Suppressor macrophage treated with lipopolysaccharide for 1 hour (primary cell): Measurements from ENCODE around the gene IL17RA.
"Not testable (repeated sequence)": the region's sequence is repeated elsewhere in the genome, so short reads cannot be mapped to it uniquely, and the experiment has no call there.

Source experiments
- DNase-seq, 3 donors: peaks; one replicate each; pipeline ENCODE4 v3.0.0-alpha.2; 2020 to 2022

Gene IL17RA, protein sequence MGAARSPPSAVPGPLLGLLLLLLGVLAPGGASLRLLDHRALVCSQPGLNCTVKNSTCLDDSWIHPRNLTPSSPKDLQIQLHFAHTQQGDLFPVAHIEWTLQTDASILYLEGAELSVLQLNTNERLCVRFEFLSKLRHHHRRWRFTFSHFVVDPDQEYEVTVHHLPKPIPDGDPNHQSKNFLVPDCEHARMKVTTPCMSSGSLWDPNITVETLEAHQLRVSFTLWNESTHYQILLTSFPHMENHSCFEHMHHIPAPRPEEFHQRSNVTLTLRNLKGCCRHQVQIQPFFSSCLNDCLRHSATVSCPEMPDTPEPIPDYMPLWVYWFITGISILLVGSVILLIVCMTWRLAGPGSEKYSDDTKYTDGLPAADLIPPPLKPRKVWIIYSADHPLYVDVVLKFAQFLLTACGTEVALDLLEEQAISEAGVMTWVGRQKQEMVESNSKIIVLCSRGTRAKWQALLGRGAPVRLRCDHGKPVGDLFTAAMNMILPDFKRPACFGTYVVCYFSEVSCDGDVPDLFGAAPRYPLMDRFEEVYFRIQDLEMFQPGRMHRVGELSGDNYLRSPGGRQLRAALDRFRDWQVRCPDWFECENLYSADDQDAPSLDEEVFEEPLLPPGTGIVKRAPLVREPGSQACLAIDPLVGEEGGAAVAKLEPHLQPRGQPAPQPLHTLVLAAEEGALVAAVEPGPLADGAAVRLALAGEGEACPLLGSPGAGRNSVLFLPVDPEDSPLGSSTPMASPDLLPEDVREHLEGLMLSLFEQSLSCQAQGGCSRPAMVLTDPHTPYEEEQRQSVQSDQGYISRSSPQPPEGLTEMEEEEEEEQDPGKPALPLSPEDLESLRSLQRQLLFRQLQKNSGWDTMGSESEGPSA

DNA sequence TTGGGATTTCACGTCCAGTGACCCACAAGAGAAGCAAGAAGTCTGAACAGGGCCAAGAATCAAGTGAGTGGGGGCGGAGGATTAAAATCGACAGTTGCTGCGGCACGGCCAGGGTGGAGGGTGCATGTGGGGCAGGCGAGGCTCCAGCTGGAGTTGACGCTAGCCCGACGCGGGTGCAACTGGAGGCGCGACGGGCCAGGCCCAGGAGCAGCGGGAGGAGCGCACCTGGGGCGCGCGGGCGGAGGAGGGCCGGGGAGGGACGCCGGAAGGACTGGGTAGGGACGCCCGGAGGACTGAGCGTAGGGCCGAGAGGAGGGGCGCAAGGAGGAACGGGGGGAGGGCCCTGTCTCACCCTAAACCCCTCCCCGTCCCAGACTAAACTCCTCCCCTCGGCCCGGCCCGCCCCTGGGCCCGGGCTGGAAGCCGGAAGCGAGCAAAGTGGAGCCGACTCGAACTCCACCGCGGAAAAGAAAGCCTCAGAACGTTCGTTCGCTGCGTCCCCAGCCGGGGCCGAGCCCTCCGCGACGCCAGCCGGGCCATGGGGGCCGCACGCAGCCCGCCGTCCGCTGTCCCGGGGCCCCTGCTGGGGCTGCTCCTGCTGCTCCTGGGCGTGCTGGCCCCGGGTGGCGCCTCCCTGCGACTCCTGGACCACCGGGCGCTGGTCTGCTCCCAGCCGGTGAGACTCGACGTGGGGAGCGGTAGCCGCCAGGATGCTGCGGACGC lies at the start of gene IL17RA:
IL17RA (plus strand) TSS at position 447 of the 723 bp plus-strand sequence; CDS start at position 539, 92 bp downstream.
- peak; percentile 93 to 97 (median 95) for DNase-seq

DNA sequence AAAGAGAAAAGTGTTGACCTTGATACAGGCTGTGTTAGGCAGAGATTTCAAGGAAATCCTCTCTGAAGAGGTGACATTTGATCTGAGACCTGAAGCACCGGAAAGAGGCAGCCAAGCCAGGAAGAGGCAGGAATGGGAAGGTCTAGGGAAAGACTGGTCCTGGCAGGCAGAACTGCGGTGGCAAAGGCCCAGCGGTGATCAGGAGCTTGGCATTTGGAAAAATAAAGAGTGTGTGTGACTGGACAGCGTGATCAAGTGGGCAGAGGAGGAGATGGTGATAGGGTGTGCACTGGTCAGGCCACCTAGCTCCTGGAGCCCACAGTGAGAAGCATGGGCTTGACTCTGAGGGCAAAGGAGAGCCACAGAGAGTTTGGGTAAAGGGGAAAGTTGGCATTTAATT lies 49.6 kb upstream of the IL17RA start:
- no peak for DNase-seq

DNA sequence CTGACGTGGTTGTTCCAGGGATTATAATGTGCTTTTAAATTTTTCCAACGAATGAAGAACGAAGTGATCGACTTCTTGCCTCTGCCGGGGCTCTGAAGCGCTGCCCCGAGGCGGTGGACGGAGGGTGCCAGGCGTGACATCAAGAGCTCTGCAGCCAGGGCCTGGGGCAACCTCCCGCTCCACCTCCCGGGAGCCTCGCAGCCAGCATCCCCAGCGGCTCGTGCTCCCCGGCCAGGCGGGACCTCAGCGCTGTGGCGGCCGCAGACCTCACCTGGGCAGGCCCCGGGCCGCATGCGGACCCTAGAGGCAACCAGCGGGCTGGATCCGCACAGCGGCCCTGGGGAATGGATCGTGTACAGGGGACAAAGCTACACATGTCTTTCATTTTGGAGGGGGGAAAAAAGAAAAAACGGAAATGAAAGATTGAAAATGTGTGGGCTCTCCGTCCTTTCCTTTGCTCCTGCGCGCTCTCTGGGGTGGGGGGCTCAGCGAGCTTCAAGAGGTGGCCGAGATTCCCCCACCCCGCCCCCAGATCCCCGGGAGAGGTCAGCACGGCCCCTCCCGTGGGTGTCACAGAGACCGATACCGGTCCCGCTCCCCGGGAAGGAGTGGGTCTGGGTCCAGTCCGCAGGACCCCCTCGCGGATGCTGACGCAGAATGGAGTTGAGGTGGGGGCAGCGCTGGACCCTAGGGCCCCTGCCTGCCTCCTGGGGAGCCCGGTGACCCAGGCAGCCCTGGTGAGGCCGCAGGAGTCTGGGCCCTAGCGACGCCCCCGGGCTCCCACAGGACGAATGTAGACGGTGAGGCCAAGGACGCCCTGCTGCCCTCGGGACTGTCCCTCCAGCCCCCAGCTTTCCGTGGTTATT lies 48.6 kb upstream of the IL17RA start:
- DNase-seq = not testable (repeated sequence)

DNA sequence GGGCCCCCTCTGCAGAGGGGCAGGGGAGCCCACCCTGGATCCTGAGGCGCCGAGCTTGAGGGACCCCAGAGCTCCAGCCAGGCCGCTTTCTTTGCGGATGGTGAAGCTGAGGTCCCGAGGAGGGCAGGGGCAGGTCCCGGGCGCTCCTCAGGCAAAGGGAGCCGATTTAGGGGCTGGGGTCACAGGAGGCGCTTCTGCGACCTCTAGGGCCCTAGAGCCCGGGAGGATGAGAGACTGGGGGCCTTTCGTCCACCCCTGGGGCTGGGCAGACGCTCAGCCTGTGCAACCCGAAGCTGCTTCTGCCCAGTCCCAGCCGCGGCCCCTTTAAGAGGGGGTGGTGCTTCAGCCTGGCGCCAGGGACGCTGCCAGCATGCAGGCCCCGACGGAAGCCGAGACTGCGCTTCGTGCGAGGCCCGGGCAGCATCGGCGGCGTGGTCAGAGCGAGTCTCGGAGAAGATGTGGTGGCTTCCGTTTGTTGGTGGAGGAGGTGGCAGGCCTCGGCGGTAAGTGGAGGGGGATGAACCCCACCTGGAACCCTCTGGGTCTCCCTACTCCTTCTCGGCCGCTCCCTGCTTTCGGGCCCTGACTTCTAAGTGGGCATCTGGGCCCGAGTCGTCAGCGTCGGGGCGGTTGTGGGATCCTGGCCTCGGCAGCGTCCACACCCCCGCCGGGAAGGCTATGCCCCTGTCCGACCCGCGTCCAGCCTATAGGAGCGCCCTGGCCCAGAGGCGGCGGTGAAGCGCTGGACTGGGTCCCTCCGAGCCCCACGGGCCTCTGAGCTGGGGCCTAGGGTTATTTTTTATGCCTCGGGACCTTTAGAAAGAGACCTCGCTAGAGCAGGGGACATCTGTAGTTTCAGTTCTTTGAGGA lies 47.7 kb upstream of the IL17RA start:
- DNase-seq = not testable (repeated sequence)

DNA sequence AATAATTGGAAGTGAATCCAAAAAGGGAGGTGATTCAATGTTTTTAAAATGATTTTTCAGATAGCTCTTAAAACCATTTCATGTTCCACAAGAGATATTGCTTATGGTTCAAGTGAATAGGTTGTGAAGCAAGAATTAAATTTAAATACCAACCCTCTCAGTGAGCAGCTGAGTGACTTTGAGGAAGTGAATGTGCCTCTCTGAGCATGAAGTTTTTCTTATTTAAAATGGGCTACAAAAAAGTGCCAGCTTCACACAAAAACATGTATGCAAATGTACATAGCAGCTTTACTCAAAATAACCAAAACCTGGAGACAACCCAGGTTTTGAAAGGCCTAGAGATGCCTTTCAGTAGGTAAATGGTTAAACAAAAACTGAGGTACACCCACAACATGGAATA lies 41.3 kb upstream of the IL17RA start:
- DNase-seq = no peak

DNA sequence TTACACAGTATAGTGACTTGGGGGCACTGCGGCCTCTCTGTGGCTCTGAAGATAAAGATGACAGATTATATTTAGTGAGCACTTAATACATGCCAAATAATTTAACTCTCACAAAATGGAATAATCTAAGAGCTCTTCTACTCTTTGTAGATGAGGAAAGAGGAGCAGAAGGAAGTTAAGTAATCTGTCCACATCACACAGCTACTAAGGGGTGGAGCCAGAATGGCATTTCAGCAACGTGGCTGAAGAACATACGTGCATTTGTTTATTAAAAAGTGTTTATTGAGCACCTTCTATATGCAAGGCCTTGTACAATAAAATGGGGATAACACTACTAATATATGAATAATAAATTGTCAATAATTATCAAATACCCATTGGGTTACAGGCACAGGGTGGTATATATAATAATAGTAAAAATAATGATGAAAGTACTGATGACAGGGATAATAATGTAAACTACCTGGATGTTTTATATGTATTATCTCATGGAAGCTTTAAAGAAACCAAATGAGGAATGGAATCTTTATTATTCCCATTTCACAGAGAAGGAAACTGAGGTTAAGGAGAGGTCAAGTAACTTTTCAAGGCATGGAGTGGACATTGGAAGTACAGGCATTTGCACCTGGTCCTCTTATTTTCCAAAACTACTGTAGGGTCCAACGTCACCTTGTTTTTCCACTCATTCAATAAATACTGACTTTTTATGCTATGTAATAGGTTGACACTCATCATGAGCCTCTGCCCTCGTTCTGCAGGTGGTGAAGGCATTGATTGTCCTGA lies 38.0 kb upstream of the IL17RA start:
- peak; percentile 26 to 42 (median 28) for DNase-seq

DNA sequence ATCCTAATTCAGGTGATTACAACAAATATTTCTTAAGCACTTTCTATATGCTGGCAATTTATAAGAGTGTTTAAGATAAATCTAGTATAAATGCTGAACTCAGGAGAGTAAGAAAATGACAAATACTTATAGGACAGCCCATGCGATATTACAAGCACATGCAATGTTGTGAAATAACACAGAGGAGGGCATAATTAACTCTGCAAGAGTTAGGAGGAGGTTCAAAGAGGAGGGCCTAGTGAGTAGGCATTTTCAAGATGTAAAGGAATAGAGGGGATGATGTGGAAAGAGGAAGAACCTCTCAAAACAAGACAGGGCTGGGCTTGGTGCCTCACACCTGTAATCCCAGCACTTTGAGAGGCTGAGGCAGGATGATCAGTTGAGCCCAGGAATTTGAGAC lies 37.1 kb upstream of the IL17RA start:
- peak in 1 of 3 donors; percentile 19 for DNase-seq

DNA sequence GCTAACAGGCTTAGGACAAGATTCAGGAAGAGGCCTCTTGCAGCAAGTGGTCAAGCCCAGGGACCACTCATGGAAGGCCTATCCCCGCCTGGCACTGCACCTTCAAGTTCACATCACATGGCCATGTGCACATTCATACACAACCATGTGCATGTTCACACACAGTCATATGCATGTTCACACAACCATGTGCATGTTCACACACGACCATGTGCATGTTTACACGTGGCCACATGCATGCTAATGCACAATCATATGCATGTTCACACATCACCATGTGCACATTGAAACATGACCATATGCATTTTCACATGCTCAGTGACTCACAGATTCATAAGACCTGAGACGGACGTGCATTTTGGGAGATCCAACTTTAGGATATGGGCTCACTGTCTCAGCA lies 28.7 kb upstream of the IL17RA start:
- DNase-seq = no peak

DNA sequence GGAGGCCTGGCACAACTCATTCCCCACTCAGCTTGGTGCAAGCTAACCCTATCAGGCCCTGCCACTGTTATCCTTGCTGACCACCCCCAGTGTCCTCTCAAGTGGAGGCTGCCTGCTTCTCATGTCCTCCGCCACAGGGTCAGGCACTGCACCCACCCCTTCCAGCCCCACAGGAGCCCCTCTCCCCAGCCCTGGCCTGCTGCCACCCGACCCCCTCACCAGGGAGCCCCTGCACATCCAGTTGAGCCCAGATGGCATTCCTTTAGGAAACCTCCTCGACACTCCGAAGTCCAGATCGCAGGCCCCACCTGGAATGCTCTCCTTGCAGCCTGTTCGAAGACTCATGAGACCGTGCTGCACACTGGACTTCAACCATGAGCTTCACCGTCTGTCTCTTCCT lies 28.0 kb upstream of the IL17RA start:
- no peak for DNase-seq

DNA sequence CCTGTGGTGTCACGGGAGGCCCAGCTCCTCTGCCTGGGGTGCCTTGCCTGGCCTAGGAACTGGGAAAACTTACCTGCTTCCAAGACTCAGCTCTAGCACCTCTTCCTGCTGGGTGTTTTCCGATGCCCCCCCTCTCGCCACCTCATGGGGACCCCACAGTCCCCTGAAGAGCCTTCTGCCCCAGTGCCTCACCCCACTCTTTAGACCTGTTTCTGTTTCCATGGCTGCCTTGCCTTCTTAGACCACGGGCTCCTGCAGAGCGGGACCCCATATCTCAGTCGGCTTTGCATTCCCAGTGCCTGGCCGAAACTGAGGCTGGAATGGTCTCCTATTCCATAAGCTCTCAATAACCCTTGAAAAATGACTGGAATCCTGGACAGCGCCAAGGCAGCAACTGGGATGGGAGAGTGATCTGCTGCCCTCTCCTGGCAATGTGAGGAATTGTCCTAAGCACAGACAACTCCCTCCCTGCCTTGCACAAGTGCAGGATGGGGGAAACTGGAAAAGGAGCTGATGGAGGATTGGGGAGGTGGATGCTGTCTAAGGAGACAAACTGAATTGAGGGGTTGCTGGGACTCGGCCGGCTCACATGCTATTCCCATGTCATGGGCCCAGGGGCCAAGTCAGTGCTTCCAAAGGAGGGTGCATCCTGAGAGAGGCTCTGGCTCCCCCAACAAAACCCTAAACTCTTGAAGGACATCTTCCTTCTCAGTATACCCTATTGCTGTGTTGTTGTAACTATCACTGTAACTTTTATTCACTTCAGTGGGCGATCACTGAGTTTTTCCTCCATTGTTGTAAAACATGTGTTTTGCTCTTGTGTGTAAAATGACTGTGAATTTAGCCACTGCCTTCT lies 26.6 kb upstream of the IL17RA start:
- peak; percentile 62 to 75 (median 72) for DNase-seq

DNA sequence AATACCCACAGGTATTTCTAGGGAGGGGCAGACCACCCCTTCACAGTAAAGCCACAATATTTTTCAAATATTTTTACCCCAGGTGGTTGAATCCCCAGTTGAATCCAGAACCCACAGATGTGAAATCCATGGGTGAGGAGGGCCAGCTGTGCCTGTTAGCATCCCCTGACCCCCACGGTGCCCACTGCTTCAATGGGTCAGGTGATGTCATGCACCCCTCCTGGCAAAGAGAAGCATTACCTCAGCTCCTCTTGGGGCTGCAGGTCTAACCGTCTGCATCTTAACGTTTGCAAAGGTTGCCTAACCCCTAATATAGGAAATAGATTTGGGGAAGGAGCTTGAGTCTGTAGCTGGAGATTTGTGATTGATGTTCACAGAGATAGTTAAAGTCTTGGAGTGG lies 24.7 kb upstream of the IL17RA start:
- no peak for DNase-seq

DNA sequence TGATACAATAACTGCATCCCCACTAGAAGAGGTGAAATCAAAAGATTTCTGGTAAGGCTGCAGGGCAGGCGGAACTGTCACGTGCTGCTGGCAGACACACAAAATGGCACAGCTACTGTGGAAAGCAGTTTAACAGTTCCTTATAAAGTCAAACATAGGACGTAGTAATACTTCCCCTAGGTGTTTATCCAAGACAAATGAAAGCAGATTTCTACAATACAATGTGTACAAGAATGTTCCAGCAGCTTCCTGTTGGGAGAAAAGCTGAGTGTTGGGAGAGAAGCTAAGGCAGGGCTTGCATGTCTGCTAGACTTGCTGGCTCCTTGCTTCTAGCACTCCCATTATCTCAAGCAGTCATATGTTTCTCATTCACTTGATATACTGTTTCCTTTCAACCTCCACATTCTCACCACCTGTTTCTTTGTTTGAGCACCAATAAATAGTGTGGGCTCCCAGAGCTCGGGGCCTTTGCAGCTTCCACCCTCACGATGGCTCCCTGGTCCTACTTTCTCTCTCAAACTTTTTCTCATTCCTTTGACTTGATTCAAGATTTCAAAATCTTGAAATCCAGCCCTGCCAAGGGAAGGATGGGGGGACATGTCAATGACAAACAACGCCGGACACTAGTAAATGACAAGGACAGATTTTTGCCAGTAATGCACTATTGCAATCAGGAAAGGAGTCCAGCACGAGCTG lies 21.2 kb upstream of the IL17RA start:
- DNase-seq = peak in 1 of 3 donors; percentile 36

DNA sequence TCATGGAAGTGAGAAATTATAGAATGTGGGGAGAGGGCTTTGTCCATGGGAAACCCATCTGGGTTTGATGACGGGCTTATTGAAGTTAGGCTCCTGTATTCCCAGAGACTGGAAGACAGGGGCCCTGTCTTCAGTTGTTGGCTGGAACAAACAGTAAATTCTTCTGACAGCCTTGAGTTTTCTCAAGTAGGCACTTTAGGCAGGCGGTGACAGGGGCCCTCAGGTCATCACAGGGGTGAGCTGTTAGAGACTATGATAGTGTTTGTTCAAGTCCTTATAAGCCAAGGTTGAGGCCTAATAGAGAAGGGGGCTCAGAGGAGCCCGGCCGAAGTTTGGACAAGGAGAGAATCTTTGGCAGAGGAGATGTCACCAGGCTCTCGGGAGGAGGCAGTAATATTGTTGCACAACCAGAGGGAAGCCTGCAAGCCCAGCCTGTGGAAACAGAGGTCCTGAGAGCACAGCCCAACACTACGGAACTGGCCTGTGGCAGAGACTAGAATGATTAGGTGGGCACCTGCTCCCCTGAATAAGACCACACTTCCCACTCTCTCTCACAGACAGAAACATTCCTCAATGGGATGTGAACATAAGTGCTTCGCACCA lies 20.2 kb upstream of the IL17RA start:
- DNase-seq = no peak

DNA sequence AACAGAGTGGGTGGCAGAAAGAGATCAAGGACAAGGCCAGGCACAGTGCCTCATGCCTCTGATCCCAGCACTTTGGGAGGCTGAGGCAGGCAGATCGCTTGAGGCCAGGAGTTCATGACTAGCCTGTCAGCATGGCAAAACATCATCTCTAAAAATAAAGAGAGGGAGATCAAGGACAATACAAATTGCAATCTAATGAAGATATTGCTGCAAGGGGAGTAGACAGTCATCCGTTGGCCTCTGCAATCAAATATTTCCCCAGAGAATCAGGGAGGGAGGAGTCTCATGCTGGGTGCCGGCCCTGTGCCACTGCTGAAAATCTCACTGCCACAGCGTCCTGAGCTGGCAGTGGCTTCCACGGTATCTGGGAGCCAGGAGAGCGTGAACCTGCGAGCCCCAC lies 19.4 kb upstream of the IL17RA start:
- no peak for DNase-seq

DNA sequence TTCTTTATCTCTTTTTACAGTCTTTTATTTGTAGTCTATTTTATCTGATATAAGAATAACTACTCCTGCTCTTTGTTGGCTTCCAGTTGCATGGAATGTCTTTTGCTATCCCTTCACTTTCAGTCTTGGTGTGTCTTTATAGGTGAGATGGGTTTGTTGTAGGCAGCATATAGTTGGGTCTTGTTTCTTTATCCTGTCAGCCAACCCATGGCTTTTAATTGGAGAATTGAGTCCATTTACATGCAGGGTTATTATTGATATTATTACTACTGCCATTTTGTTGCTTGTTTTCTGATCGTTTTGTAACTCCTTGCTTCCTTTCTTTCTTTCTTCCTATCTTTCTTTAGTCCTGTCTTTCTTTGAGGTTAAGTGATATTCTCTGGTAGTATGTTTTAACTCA lies 11.9 kb upstream of the IL17RA start:
- DNase-seq = no peak

DNA sequence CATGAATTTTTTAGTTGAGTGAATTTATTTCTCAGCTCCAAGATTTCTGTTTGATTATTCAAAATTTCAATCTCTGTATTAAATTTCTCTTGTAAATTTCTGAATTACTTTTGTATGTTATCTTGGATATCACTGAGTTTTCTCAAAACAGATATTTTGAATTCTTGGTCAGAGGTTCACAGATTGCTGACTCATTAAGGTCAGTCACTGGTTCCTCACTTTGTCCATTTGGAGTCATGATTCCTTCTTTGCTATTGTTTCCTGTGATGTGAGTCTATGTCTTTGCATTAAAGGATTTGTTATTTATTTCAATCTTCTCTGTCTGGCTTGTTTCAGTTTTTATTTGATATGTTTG lies 10.2 kb upstream of the IL17RA start:
- DNase-seq = no peak

DNA sequence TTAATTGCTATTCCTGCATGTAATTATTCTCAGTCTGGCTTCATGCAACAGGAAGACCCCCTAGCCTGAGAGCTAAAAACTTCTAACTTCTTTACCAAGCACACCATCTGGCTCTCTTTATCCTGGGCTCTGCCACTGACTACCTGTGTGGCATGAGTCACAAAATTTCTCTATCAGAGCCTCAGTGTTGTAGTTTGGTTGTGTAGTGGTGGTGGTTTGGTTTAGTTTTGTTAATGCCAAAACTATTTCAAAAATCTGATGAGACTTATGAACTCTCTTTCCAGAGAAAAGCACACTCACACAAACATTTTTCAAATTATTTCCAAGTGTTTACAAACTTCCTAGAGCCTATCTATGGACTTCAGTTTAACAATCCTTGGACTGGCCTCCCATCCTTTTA lies 7.5 kb upstream of the IL17RA start:
- no peak for DNase-seq

DNA sequence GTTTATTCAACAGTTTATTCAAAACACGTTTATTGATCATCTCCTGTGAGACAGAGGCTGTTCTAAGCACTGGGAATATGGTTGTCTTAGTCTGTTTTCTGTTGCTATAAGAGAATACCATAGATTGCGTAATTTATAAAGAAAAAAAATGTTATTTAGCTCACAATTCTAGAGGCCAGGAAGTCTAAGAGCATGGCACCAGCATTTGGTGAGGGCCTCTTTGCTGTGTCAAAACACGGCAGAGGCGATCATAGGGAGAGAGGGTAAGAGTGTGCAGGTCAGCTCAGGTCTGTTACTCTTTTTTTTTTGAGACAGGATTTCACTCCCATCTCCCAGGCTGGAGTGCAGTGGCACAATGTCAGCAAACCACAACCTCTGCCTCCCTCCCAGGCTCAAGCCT lies 5.2 kb upstream of the IL17RA start:
- peak in 2 of 3 donors; percentile 22 to 29 for DNase-seq
